ENCODE data around the gene CCDC38. TPM values are rescaled to one million over a fixed set of nuclear protein-coding genes. Genes with fewer than 3 reads are reported as not detected.

The CCDC38 gene
- total RNA-seq, 1 experiment from 2014 or later = 0.35 TPM

DNA sequence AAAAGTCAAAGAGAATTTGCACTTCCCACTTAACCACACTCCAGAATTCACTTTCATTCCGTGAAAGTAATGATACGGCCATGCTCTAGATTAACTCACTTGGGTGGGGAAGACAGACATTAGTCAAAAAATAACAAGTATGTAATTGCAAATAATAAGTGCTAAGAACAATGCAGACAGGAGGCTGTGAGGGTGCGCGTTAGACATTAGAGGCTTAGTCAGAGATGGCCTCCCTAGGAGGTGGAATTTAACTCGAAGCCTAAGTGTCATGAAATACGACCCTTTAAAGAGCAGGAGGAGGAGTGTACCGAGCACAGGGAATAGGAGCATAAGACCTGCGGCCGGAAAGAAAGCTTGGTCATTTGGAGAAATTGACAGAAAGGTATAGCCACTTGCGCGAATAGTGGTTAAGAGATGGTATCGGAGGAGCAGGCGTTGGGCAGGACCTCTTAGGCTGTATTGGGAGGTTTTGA lies 83.0 kb downstream of the CCDC38 start:
- peak in 1 of 2 experiments; percentile 54 for DNase-seq
- intact Hi-C loops (cut with micrococcal nuclease; ENCODE audit: unreplicated experiment) = loop anchor here (2.0 kb wide), 1 partner anchor 45 kb away; no protein-coding TSS in a partner anchor
- Histone ChIP-seq H2AFZ (peak overlapping the region; percentile 78), H3K79me2 (ENCODE audit: low read depth) (peaks cover 56% of the 10 kb centered on the region), H3K9me2 (ENCODE audit: insufficient read depth) (no peaks in the 10 kb centered on the region; the same call in 1 of the 2 replicates), H3K27me3 (ENCODE audit: insufficient read depth, low read depth) (no peaks in the 10 kb centered on the region), H4K20me1 (ENCODE audit: insufficient read depth) (peaks cover 4% of the 10 kb centered on the region; the same call in 1 of the 2 replicates), H3K9me3 (ENCODE audit: insufficient read depth, low read depth) (no peaks in the 10 kb centered on the region), H3K4me2 (peak overlapping the region; percentile 95), H3F3A (ENCODE audit: insufficient read depth, low read depth) (peaks cover 11% of the 10 kb centered on the region; the same call in 1 of the 2 replicates), H3K27ac (peak overlapping the region; percentile 77), H3K4me1 (replicated peaks; ENCODE audit: insufficient read depth) (peaks cover 16% of the 10 kb centered on the region), H3K36me3 (ENCODE audit: low read depth) (peaks cover 35% of the 10 kb centered on the region), H3K4me3 (peak overlapping the region; percentile 94)
- TF ChIP-seq, protein P1, sequence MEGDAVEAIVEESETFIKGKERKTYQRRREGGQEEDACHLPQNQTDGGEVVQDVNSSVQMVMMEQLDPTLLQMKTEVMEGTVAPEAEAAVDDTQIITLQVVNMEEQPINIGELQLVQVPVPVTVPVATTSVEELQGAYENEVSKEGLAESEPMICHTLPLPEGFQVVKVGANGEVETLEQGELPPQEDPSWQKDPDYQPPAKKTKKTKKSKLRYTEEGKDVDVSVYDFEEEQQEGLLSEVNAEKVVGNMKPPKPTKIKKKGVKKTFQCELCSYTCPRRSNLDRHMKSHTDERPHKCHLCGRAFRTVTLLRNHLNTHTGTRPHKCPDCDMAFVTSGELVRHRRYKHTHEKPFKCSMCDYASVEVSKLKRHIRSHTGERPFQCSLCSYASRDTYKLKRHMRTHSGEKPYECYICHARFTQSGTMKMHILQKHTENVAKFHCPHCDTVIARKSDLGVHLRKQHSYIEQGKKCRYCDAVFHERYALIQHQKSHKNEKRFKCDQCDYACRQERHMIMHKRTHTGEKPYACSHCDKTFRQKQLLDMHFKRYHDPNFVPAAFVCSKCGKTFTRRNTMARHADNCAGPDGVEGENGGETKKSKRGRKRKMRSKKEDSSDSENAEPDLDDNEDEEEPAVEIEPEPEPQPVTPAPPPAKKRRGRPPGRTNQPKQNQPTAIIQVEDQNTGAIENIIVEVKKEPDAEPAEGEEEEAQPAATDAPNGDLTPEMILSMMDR (conservative IDR thresholded peaks at IDR 0.05) = no peak; the same call in 1 of the 2 replicates
- TF ChIP-seq EZH2 (IDR thresholded peaks at IDR 0.05; ENCODE audit: low read depth) = no peak
- BruUV-seq (replicated peaks) = TSS peak; percentile 38
- CTCF ChIA-PET = no interaction called here
- POLR2A ChIA-PET (ENCODE audit: unreplicated experiment) = interaction anchor here (0.6 kb wide), 1 partner anchor 53 kb away, joined by 5 read pairs; no protein-coding TSS in a partner anchor

DNA sequence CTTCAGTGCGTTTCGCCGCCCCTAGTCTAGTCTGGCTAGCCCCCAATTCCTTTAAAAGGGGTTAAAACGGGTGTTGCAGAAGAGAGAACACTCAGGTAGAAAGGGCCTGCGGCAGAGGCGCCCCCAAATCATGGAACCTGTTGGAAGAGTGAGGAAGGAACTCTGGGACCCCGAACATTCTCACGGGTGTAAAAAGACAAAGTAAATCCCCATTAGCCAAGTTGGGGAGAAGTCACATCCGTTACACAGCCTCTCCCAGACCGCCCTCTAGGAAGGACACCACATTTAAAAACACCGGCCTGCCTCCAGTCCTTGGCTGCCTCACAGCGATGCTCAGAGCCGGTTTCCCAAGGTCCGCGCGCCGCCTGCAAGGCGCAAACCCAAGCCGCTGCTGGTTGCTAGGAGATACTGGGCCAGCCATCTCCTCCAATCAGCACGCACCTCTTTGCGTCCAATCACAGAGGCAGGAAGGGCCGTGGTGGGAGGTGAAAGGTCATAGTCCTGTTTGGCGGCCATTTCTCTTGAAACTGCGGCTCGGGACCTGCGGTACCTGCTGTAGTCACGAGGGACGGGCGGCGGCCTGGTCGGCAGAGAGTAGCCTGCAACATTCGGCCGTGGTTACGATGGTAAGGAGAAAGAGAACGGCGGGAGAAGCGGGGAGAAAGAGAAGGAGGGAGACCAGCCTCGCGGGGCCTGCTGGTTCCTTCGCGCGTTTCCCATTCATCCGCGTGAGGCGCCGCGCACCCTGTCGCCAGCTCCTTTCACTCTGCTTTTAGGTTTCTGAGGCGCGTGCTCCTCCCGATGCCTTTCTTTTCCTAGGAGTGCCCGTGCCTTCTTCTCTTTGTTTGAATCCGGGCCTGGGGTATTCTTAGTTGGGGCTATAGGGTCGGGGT lies 83.7 kb downstream of the CCDC38 start, which contains the start of gene SNRPF:
TSS of gene SNRPF (plus strand) at position 502 of the 893 bp plus-strand sequence. CDS start at position 624, 122 bp downstream.
- H3K9me3 ChIP-seq (ENCODE audit: insufficient read depth, low read depth) = no peaks in the 10 kb centered on the region
- peaks cover 16% of the 10 kb centered on the region for H3K4me1 ChIP-seq (replicated peaks; ENCODE audit: insufficient read depth)
- POLR2A ChIA-PET (ENCODE audit: unreplicated experiment) = interaction anchor here (0.6 kb wide), 1 partner anchor 237 kb away, joined by 8 read pairs; no protein-coding TSS in a partner anchor
- no peaks in the 10 kb centered on the region for H3K27me3 ChIP-seq (ENCODE audit: insufficient read depth, low read depth)
- H3K4me2 ChIP-seq = peak within 1 kb of the TSS; percentile 95
- no peak for TF ChIP-seq EZH2 (IDR thresholded peaks at IDR 0.05; ENCODE audit: low read depth)
- TF ChIP-seq, protein P1 (conservative IDR thresholded peaks at IDR 0.05) = no peak
- intact Hi-C loops (cut with micrococcal nuclease; ENCODE audit: unreplicated experiment) = loop anchor here (1.0 to 2.0 kb wide), 2 partner anchors 44 to 340 kb away; no protein-coding TSS in a partner anchor
- peak within 1 kb of the TSS; percentile 78 for H2AFZ ChIP-seq
- CTCF ChIA-PET = no interaction called here
- H3K79me2 ChIP-seq (ENCODE audit: low read depth) = peaks cover 49% of the 10 kb centered on the region
- peak within 1 kb of the TSS; percentile 77 for H3K27ac ChIP-seq
- peaks cover 29% of the 10 kb centered on the region for H3K36me3 ChIP-seq (ENCODE audit: low read depth)
- BruUV-seq (replicated peaks) = no TSS peak
- H3K4me3 ChIP-seq = peak within 1 kb of the TSS; percentile 94
- H3F3A ChIP-seq (ENCODE audit: insufficient read depth, low read depth) = peaks cover 6% of the 10 kb centered on the region; the same call in 1 of the 2 replicates
- peak; percentile 93 to 96 for DNase-seq
- no peaks in the 10 kb centered on the region for H4K20me1 ChIP-seq (ENCODE audit: insufficient read depth)
- no peaks in the 10 kb centered on the region; the same call in 1 of the 2 replicates for H3K9me2 ChIP-seq (ENCODE audit: insufficient read depth)

DNA sequence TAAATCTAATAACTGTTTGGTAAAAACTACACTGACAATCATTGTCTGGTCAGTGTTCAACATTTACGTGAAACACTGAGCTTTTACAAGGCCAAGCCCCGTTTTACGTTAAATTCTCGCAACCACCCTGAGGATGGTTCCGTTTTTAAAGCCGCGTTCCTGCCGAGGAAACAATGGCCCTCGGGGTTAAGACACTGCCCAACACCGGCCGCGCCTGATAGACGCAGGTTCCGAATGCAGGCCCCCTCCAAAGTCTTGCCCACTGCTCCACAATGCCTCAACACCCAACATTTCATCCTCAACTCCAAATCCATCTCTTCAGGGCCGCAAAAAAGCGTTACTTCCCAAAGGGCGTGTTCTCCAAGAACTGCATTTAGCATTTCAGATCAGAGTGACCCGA lies 84.6 kb downstream of the CCDC38 start:
- ChIA-PET CTCF (no interaction called here), POLR2A (ENCODE audit: unreplicated experiment) (no interaction called here)
- BruUV-seq (replicated peaks) = TSS peak; percentile 33
- no peak overlapping the region for H3K27ac ChIP-seq
- intact Hi-C loops (cut with micrococcal nuclease; ENCODE audit: unreplicated experiment) = loop anchor here (1.0 to 2.0 kb wide), 2 partner anchors 43 to 341 kb away; no protein-coding TSS in a partner anchor
- no peak for TF ChIP-seq EZH2 (IDR thresholded peaks at IDR 0.05; ENCODE audit: low read depth)
- TF ChIP-seq, protein P1 (conservative IDR thresholded peaks at IDR 0.05) = no peak
- DNase-seq = no peak
- H3K4me2 ChIP-seq = peak overlapping the region; percentile 72; the same call in 1 of the 2 replicates
- H3K9me2 ChIP-seq (ENCODE audit: insufficient read depth) = no peaks in the 10 kb centered on the region; the same call in 1 of the 2 replicates
- peaks cover 20% of the 10 kb centered on the region for H3K36me3 ChIP-seq (ENCODE audit: low read depth)
- H3K4me3 ChIP-seq = no peak overlapping the region
- peaks cover 40% of the 10 kb centered on the region for H3K79me2 ChIP-seq (ENCODE audit: low read depth)
- H4K20me1 ChIP-seq (ENCODE audit: insufficient read depth) = no peaks in the 10 kb centered on the region
- no peaks in the 10 kb centered on the region for H3K9me3 ChIP-seq (ENCODE audit: insufficient read depth, low read depth)
- no peaks in the 10 kb centered on the region for H3K27me3 ChIP-seq (ENCODE audit: insufficient read depth, low read depth)
- no peak overlapping the region for H2AFZ ChIP-seq
- peaks cover 16% of the 10 kb centered on the region for H3K4me1 ChIP-seq (replicated peaks; ENCODE audit: insufficient read depth)
- peaks cover 6% of the 10 kb centered on the region; the same call in 1 of the 2 replicates for H3F3A ChIP-seq (ENCODE audit: insufficient read depth, low read depth)
